HCT116 (cell line): ENCODE results near the gene EMC1. TPM values are rescaled to one million over a fixed set of nuclear protein-coding genes. Genes with fewer than 3 reads are reported as not detected.

Source experiments
- ATAC-seq: fragments of 200-7000 bp; cut with Tn5 transposase; 2 replicates; pipeline ENCODE4 v1.9.1; 2020; ENCODE audit warnings: mild to moderate bottlenecking, moderate library complexity
- BruUV-seq: library from RNA; stranded (reverse); fragments of 400-500 nt; replicated peaks from 2 replicates; lab custom pipeline; 2021; lab: Mats Ljungman, UMichigan
- CTCF ChIA-PET: fragments of 300-600 bp; sonication (Branson Sonifier 250); formaldehyde crosslinking; loops from one replicate; lab custom pipeline; 2021; ENCODE audit warnings: antibody characterized with exemption; lab: Charles Lee
- POLR2A ChIA-PET: fragments of 300-600, 350-600 bp; sonication (Branson Sonifier 250); formaldehyde crosslinking; loops from one replicate; lab custom pipeline; 2021; ENCODE audit warnings: antibody characterized with exemption; lab: Charles Lee
- RAD21 ChIA-PET, 2 experiments: fragments of 300-600 bp; sonication (Branson Sonifier 250); formaldehyde crosslinking; loops; one replicate each; lab custom pipeline; 2023; ENCODE audit warnings: low total read pairs in 2 of 2; ENCODE audit not compliant: uncharacterized antibody in 2 of 2, unreplicated experiment in 2 of 2, low non-redundant PET in 1 of 2; lab: Charles Lee
- DNase-seq: peaks from one replicate; pipeline ENCODE4 v3.0.0-alpha.2; 2010; ENCODE audit warnings: low read depth, low spot score
- H2AFZ ChIP-seq: fragments of 200-600 bp; shearing (Covaris generic), sonication (generic); 2 replicates; pipeline ENCODE4 v1.6.1; 2017; ENCODE audit warnings: low read depth, mixed run types, mixed read lengths, antibody characterized with exemption, low read length; ENCODE audit not compliant: poor library complexity, severe bottlenecking
- H3K27ac ChIP-seq: 2 replicates; pipeline ENCODE4 v1.5.1; 2012; ENCODE audit warnings: low read depth, low read length
- H3K27me3 ChIP-seq: fragments of 200-600 bp; sonication (generic); 2 replicates; pipeline ENCODE4 v1.6.1; 2016; ENCODE audit warnings: mixed run types, low read length, mixed read lengths; ENCODE audit not compliant: insufficient read depth
- H3K36me3 ChIP-seq, 2 experiments: fragments of 200-500 bp in 1 of 2; fragments of 200-600 bp in 1 of 2; sonication (Bioruptor generic) in 1 of 2; sonication (generic) in 1 of 2; 2 replicates each; pipeline versions ENCODE4 v1.5.1 to v1.6.1; 2014 to 2016; ENCODE audit warnings: low read length in 2 of 2, inconsistent platforms in 1 of 2, mixed read lengths in 1 of 2, mixed run types in 1 of 2; ENCODE audit not compliant: insufficient read depth in 2 of 2, control insufficient read depth in 1 of 2
- H3K4me1 ChIP-seq, 2 experiments: fragments of 200-600 bp in 1 of 2; sonication (generic) in 1 of 2; 2 replicates each; pipeline versions ENCODE4 v1.5.1 to v1.6.1; 2012 to 2017; ENCODE audit warnings: low read length in 2 of 2, inconsistent platforms in 1 of 2, mild to moderate bottlenecking in 1 of 2, mixed read lengths in 1 of 2, mixed run types in 1 of 2, moderate library complexity in 1 of 2; ENCODE audit not compliant: insufficient read depth in 2 of 2, control insufficient read depth in 1 of 2
- H3K4me2 ChIP-seq: fragments of 200-600 bp; sonication (generic); 2 replicates; pipeline ENCODE4 v1.6.1; 2017; ENCODE audit warnings: mixed run types, low read length, mixed read lengths
- H3K4me3 ChIP-seq, 2 experiments: fragments of 200-600 bp in 1 of 2; sonication (generic) in 1 of 2; replicated peaks in 1 of 2; 2 replicates each; pipeline ENCODE4 v1.5.1; 2011 to 2016; ENCODE audit warnings: low read length in 2 of 2, control low read depth in 1 of 2, low read depth in 1 of 2, mild to moderate bottlenecking in 1 of 2, mixed read lengths in 1 of 2, mixed run types in 1 of 2
- H3K79me2 ChIP-seq: fragments of 200-600 bp; sonication (generic); 2 replicates; pipeline ENCODE4 v1.6.1; 2017; ENCODE audit warnings: mild to moderate bottlenecking, mixed run types, low read length, moderate library complexity, mixed read lengths; ENCODE audit not compliant: insufficient read depth
- H3K9ac ChIP-seq: fragments of 200-600 bp; sonication (generic); 2 replicates; pipeline ENCODE4 v1.6.1; 2016; ENCODE audit warnings: low read length, mixed read lengths
- H3K9me2 ChIP-seq: fragments of 200-600 bp; sonication (generic), shearing (Covaris generic); 2 replicates; pipeline ENCODE4 v1.6.1; 2017; ENCODE audit warnings: mixed run types, mild to moderate bottlenecking, moderate library complexity; ENCODE audit not compliant: insufficient read depth
- H3K9me3 ChIP-seq, 2 experiments: fragments of 200-500 bp in 1 of 2; fragments of 200-600 bp in 1 of 2; sonication (Bioruptor generic) in 1 of 2; sonication (generic) in 1 of 2; 2 replicates each; pipeline ENCODE4 v1.6.1; 2014 to 2017; ENCODE audit warnings: low read length in 2 of 2, mixed read lengths in 2 of 2, inconsistent platforms in 1 of 2, low read depth in 1 of 2, mild to moderate bottlenecking in 1 of 2, mixed run types in 1 of 2, moderate library complexity in 1 of 2; ENCODE audit not compliant: control insufficient read depth in 1 of 2, insufficient read depth in 1 of 2
- H4K20me1 ChIP-seq: fragments of 200-600 bp; sonication (generic), shearing (Covaris generic); 2 replicates; pipeline ENCODE4 v1.6.1; 2017; ENCODE audit warnings: mixed run types, mild to moderate bottlenecking, moderate library complexity; ENCODE audit not compliant: insufficient read depth
- ATF3 ChIP-seq: IDR thresholded peaks from 2 replicates; pipeline ENCODE4 v1.6.1; 2012
- CBX3 ChIP-seq: IDR thresholded peaks from 2 replicates; pipeline ENCODE4 v1.6.1; 2012; ENCODE audit warnings: low read depth
- CTCF ChIP-seq, 3 experiments: fragments of 200-600 bp in 1 of 3; sonication (generic) in 1 of 3; IDR thresholded peaks in 2 of 3; conservative IDR thresholded peaks in 1 of 3; 2 replicates each; pipeline ENCODE4 v1.5.1; 2012 to 2017; ENCODE audit warnings: low read depth in 2 of 3, low read length in 2 of 3, antibody characterized with exemption in 1 of 3, borderline replicate concordance in 1 of 3, control low read depth in 1 of 3, mild to moderate bottlenecking in 1 of 3, mixed read lengths in 1 of 3, mixed run types in 1 of 3, moderate library complexity in 1 of 3; ENCODE audit not compliant: insufficient read depth in 1 of 3
- EGR1 ChIP-seq: IDR thresholded peaks from 2 replicates; pipeline ENCODE4 v1.6.1; 2012; ENCODE audit warnings: low read depth
- EZH2phosphoT487 ChIP-seq: fragments of 200-600 bp; IDR thresholded peaks from 2 replicates; pipeline ENCODE4 v1.6.1; 2018; ENCODE audit warnings: antibody characterized with exemption, borderline replicate concordance
- JUND ChIP-seq: IDR thresholded peaks from 2 replicates; pipeline ENCODE4 v1.6.1; 2012
- SIN3A ChIP-seq: IDR thresholded peaks from 2 replicates; pipeline ENCODE4 v1.6.1; 2012; ENCODE audit warnings: low read depth
- SRF ChIP-seq: IDR thresholded peaks from 2 replicates; pipeline ENCODE4 v1.6.1; 2012; ENCODE audit warnings: low read depth
- ZBTB33 ChIP-seq: IDR thresholded peaks from 2 replicates; pipeline ENCODE4 v1.6.1; 2011; ENCODE audit warnings: mild to moderate bottlenecking, low read length, moderate library complexity; ENCODE audit not compliant: insufficient replicate concordance; ENCODE audit errors: extremely low read depth
- intact Hi-C: fragments of 100-400 bp; cut with micrococcal nuclease; formaldehyde crosslinking; loops from 2 replicates; pipeline ENCODE4 v1.10.0; 2022
- total RNA-seq: library from RNA; stranded (reverse); gene quantifications from one replicate; pipeline ENCODE4 v1.2.1, GENCODE V29; 2021; ENCODE audit not compliant: unreplicated experiment

The EMC1 gene
- total RNA-seq, 1 experiment from 2014 or later = 66.6 TPM

- no peak overlapping the region for H3K27ac ChIP-seq
- no peak overlapping the region for H3K4me3 ChIP-seq
- RAD21 ChIA-PET = no interaction called here
- H3K4me2 ChIP-seq = no peak overlapping the region
- peak; percentile 3 for DNase-seq
- peaks cover 42 to 59% of the 10 kb centered on the region in 2 experiments for H3K36me3 ChIP-seq
- H3K79me2 ChIP-seq = peaks cover 6% of the 10 kb centered on the region; the same call in 1 of the 2 replicates
- no peak overlapping the region for H3K9ac ChIP-seq
- no peaks in the 10 kb centered on the region for H3K4me1 ChIP-seq
- no peak overlapping the region for H2AFZ ChIP-seq
- TF ChIP-seq CTCF (IDR thresholded peaks at IDR 0.05 in 2 of 3, conservative IDR thresholded peaks at IDR 0.05 in 1 of 3; ENCODE audit: borderline replicate concordance in 1 of 3, insufficient read depth in 1 of 3, low read depth in 2 of 3, low read length in 2 of 3) (peak; percentile 26 to 46 (median 40); a peak in 5 of 6 replicates), ATF3 (no peak)
- TF ChIP-seq, all 23 proteins: peak for 1
- ChIA-PET POLR2A (no interaction called here), CTCF (interaction anchor here (0.6 to 1.5 kb wide), 8 partner anchors 13 to 471 kb away, joined by 3 to 4 read pairs (median 3); no protein-coding TSS in a partner anchor)
- Histone ChIP-seq H3K27me3 (no peaks in the 10 kb centered on the region), H3K9me3 (no peaks in the 10 kb centered on the region), H3K9me2 (no peaks in the 10 kb centered on the region), H4K20me1 (no peaks in the 10 kb centered on the region)
- ATAC-seq = peak; percentile 74
- intact Hi-C loops = loop anchor here (1.0 kb wide), 1 partner anchor 62 kb away; no protein-coding TSS in a partner anchor
- BruUV-seq = no TSS peak
Observed at GRCh38 chr1:19179597-19180264, 71.6 kb downstream of the EMC1 start.

- H3K36me3 ChIP-seq = peaks cover 36 to 60% of the 10 kb centered on the region in 2 experiments; a peak in 3 of 4 replicates
- H3K4me2 ChIP-seq = no peak overlapping the region
- intact Hi-C loops = loop anchor here (1.0 kb wide), 1 partner anchor 62 kb away; no protein-coding TSS in a partner anchor
- ChIA-PET CTCF (interaction anchor here (0.6 to 1.5 kb wide), 6 partner anchors 19 to 472 kb away, joined by 3 to 4 read pairs (median 3); no protein-coding TSS in a partner anchor), POLR2A (no interaction called here), RAD21 (no interaction called here)
- H3K9me3 ChIP-seq = no peaks in the 10 kb centered on the region
- H3K9ac ChIP-seq = no peak overlapping the region
- no peak overlapping the region for H3K27ac ChIP-seq
- no peaks in the 10 kb centered on the region for H3K4me1 ChIP-seq
- H3K79me2 ChIP-seq = peaks cover 7% of the 10 kb centered on the region; the same call in 1 of the 2 replicates
- no peak for DNase-seq
- no peaks in the 10 kb centered on the region for H3K9me2 ChIP-seq
- no peak overlapping the region for H2AFZ ChIP-seq
- no peak overlapping the region for H3K4me3 ChIP-seq
- no TSS peak for BruUV-seq
- ATAC-seq = no peak
- no peaks in the 10 kb centered on the region for H3K27me3 ChIP-seq
- no peaks in the 10 kb centered on the region for H4K20me1 ChIP-seq
- no peak for TF ChIP-seq ZBTB33
- no peak for TF ChIP-seq JUND
- TF ChIP-seq CBX3 = no peak
- TF ChIP-seq SRF = no peak
- TF ChIP-seq EZH2phosphoT487 = no peak
- no peak for TF ChIP-seq SIN3A
- no peak for TF ChIP-seq ATF3
- no peak for TF ChIP-seq EGR1
Observed at GRCh38 chr1:19178734-19179398, 72.5 kb downstream of the EMC1 start.
